SK-N-SH treated with all-trans-retinoic acid at 6 μM for 48 hours (cell line): ENCODE results near the gene SPDYE2.
"Not testable (repeated sequence)": the region's sequence is repeated elsewhere in the genome, so short reads cannot be mapped to it uniquely, and the experiment has no call there.

Source experiments
- ARNTL ChIP-seq: fragments of 450-650 bp; formaldehyde crosslinking; IDR thresholded peaks from 2 replicates; pipeline ENCODE4 v1.5.0; 2020; ENCODE audit warnings: low read depth, mild to moderate bottlenecking, moderate library complexity, borderline replicate concordance
- BACH2 ChIP-seq: fragments of 250-450 bp; sonication (Bioruptor Pico); IDR thresholded peaks from 2 replicates; pipeline ENCODE4 v1.9.0; 2021; ENCODE audit warnings: mild to moderate bottlenecking, borderline replicate concordance
- CSRNP3 ChIP-seq: fragments of 250-450 bp; sonication (Bioruptor Pico); IDR thresholded peaks from 2 replicates; pipeline ENCODE4 v1.5.1; 2021; ENCODE audit warnings: mild to moderate bottlenecking, moderate library complexity
- ESRRG ChIP-seq: fragments of 250-450 bp; sonication (Bioruptor Pico); IDR thresholded peaks from 2 replicates; pipeline ENCODE4 v1.6.1; 2021; ENCODE audit warnings: mild to moderate bottlenecking
- ISL1 ChIP-seq: fragments of 250-450 bp; sonication (Bioruptor Pico); IDR thresholded peaks from 2 replicates; pipeline ENCODE4 v2.1.2; 2022; ENCODE audit warnings: mild to moderate bottlenecking, moderate library complexity
- OSR1 ChIP-seq: fragments of 250-450 bp; sonication (Bioruptor Pico); IDR thresholded peaks from 2 replicates; pipeline ENCODE4 v1.8.0; 2022; ENCODE audit warnings: moderate library complexity, mild to moderate bottlenecking, inconsistent platforms
- PATZ1 ChIP-seq: fragments of 250-450 bp; sonication (Bioruptor Pico); IDR thresholded peaks from 2 replicates; pipeline ENCODE4 v1.8.0; 2020; ENCODE audit warnings: mild to moderate bottlenecking, moderate library complexity, borderline replicate concordance
- RARB ChIP-seq: fragments of 250-450 bp; sonication (Bioruptor Pico); IDR thresholded peaks from 2 replicates; pipeline ENCODE4 v1.8.0; 2021; ENCODE audit warnings: mild to moderate bottlenecking, moderate library complexity
- ZC3H10 ChIP-seq: fragments of 250-450 bp; sonication (Bioruptor Pico); IDR thresholded peaks from 2 replicates; pipeline ENCODE4 v1.5.1; 2021; ENCODE audit warnings: mild to moderate bottlenecking, moderate library complexity
- ZFP3 ChIP-seq: fragments of 250-450 bp; sonication (Bioruptor Pico); IDR thresholded peaks from 2 replicates; pipeline ENCODE4 v1.5.0; 2020; ENCODE audit warnings: mild to moderate bottlenecking, moderate library complexity
- ZFP30 ChIP-seq: fragments of 450-650 bp; formaldehyde crosslinking; IDR thresholded peaks from 2 replicates; pipeline ENCODE4 v1.5.0; 2022; ENCODE audit warnings: mild to moderate bottlenecking, moderate library complexity
- ZNF565 ChIP-seq: fragments of 450-650 bp; formaldehyde crosslinking; conservative IDR thresholded peaks from 2 replicates; pipeline ENCODE4 v1.5.0; 2020; ENCODE audit warnings: low read depth, mild to moderate bottlenecking, moderate library complexity
- ZNF70 ChIP-seq: fragments of 450-650 bp; formaldehyde crosslinking; IDR thresholded peaks from 2 replicates; pipeline ENCODE4 v1.5.0; 2020; ENCODE audit warnings: mild to moderate bottlenecking, moderate library complexity

- TF ChIP-seq OSR1, ZFP30, ZC3H10, ARNTL, ISL1, RARB, ZNF70, ESRRG, BACH2, CSRNP3, PATZ1, ZFP3, ZNF565 (CRISPR knock-in tag): not testable (repeated sequence)
These were observed 23.6 kb downstream of the SPDYE2 start for GRCh38 chr7:102574607-102575006.
